HepG2 (cell line): Measurements from ENCODE around the gene CNNM3. TPM values are rescaled to one million over a fixed set of nuclear protein-coding genes. Genes with fewer than 3 reads are reported as not detected.

Source experiments
- ATF2 ChIP-seq: sonication (generic); formaldehyde crosslinking; IDR thresholded peaks from 2 replicates; pipeline ENCODE4 v1.4.0; 2020; ENCODE audit warnings: missing genetic modification reagents
- DRAP1 ChIP-seq: IDR thresholded peaks from 2 replicates; pipeline ENCODE4 v1.6.1; 2016; ENCODE audit warnings: missing genetic modification reagents, missing compliant biosample characterization
- E2F1 ChIP-seq: sonication (generic); formaldehyde crosslinking; IDR thresholded peaks from 2 replicates; pipeline ENCODE4 v1.5.0; 2020; ENCODE audit warnings: missing genetic modification reagents
- ELF1 ChIP-seq: sonication (generic); formaldehyde crosslinking; IDR thresholded peaks from 2 replicates; pipeline ENCODE4 v1.4.0; 2020; ENCODE audit warnings: missing genetic modification reagents
- ERF ChIP-seq: IDR thresholded peaks from 2 replicates; pipeline ENCODE4 v1.6.1; 2018; ENCODE audit warnings: missing biosample characterization, missing genetic modification reagents
- FOXP4 ChIP-seq: sonication (generic); formaldehyde crosslinking; IDR thresholded peaks from 2 replicates; pipeline ENCODE4 v1.4.0; 2020; ENCODE audit warnings: missing genetic modification reagents
- GLMP ChIP-seq: sonication (generic); formaldehyde crosslinking; IDR thresholded peaks from 2 replicates; pipeline ENCODE4 v1.9.0; 2021; ENCODE audit warnings: missing genetic modification reagents, mild to moderate bottlenecking, borderline replicate concordance
- HNRNPLL ChIP-seq: fragments of 200-400 bp; formaldehyde crosslinking; IDR thresholded peaks from 2 replicates; pipeline ENCODE4 v1.6.1; 2017; ENCODE audit warnings: mild to moderate bottlenecking, low read depth, low read length; ENCODE audit not compliant: poor library complexity, severe bottlenecking
- POLR2A ChIP-seq, 2 experiments: IDR thresholded peaks; 2 replicates each; pipeline ENCODE4 v1.6.1; 2011; ENCODE audit warnings: low read depth in 2 of 2, low read length in 2 of 2, mild to moderate bottlenecking in 1 of 2, moderate library complexity in 1 of 2; ENCODE audit not compliant: insufficient read depth in 1 of 2
- SAFB2 ChIP-seq: sonication (generic); formaldehyde crosslinking; IDR thresholded peaks from 2 replicates; pipeline ENCODE4 v1.5.1; 2020; ENCODE audit warnings: missing genetic modification reagents, low read depth, mild to moderate bottlenecking, borderline replicate concordance
- SAP130 ChIP-seq: IDR thresholded peaks from 2 replicates; pipeline ENCODE4 v1.6.1; 2016; ENCODE audit warnings: low read depth
- ZFP36L2 ChIP-seq: sonication (generic); formaldehyde crosslinking; IDR thresholded peaks from 2 replicates; pipeline ENCODE4 v1.4.0; 2020; ENCODE audit warnings: missing genetic modification reagents
- ZFP62 ChIP-seq: sonication (generic); formaldehyde crosslinking; IDR thresholded peaks from 2 replicates; pipeline ENCODE4 v1.4.0; 2020; ENCODE audit warnings: missing genetic modification reagents
- ZFYVE20 ChIP-seq: sonication (generic); formaldehyde crosslinking; IDR thresholded peaks from 2 replicates; pipeline ENCODE4 v1.8.0; 2023; ENCODE audit warnings: low read depth, mild to moderate bottlenecking, moderate library complexity, missing genetic modification reagents, borderline replicate concordance
- ZNF276 ChIP-seq: sonication (generic); formaldehyde crosslinking; IDR thresholded peaks from 2 replicates; pipeline ENCODE4 v1.4.0; 2020; ENCODE audit warnings: mild to moderate bottlenecking, low read depth, missing genetic modification reagents
- ZNF441 ChIP-seq: sonication (generic); formaldehyde crosslinking; IDR thresholded peaks from 2 replicates; pipeline ENCODE4 v1.7.0; 2021; ENCODE audit warnings: missing genetic modification reagents, borderline replicate concordance
- ZNF556 ChIP-seq: sonication (generic); formaldehyde crosslinking; IDR thresholded peaks from 2 replicates; pipeline ENCODE4 v1.4.0; 2020; ENCODE audit warnings: mild to moderate bottlenecking, missing genetic modification reagents, borderline replicate concordance
- ZNF691 ChIP-seq: sonication (generic); formaldehyde crosslinking; IDR thresholded peaks from 2 replicates; pipeline ENCODE4 v1.4.0; 2020; ENCODE audit warnings: missing genetic modification reagents, low read depth, mild to moderate bottlenecking, borderline replicate concordance
- ZNF83 ChIP-seq: sonication (generic); formaldehyde crosslinking; IDR thresholded peaks from 2 replicates; pipeline ENCODE4 v1.4.0; 2020; ENCODE audit warnings: missing genetic modification reagents, mild to moderate bottlenecking, borderline replicate concordance
- polyA plus RNA-seq, 8 experiments: library from polyadenylated mRNA; depleted of rRNA in 3 of 8; stranded (reverse) in 7 of 8; unstranded in 1 of 8; fragments of >200 nt; fragmentation: Illumina TruSeq in 4 of 8; extraction: Trizol in 4 of 8; gene quantifications; 2 replicates each; pipeline versions ENCODE4 v1.2.1 to v1.2.3, GENCODE V29; 2011 to 2016; ENCODE audit warnings: low read depth in 4 of 8, missing spikeins in 1 of 8, mixed read lengths in 1 of 8; ENCODE audit not compliant: insufficient read depth in 1 of 8
- total RNA-seq, 5 experiments: library from RNA; depleted of rRNA; stranded (reverse); fragments of >200 nt; fragmentation: Illumina TruSeq; extraction: Trizol; gene quantifications; 2 replicates each; pipeline ENCODE4 v1.2.3, GENCODE V29; 2016; ENCODE audit warnings: low read depth in 1 of 5

CNNM3 gene
- total and polyA plus RNA-seq, 2 of the 13 experiments (the other 11 are each of a cell fraction or from before 2014, with no cell fraction given): 21.2 to 27.9 TPM

GRCh38 chr2:96801005-96801785 lies 14.9 kb upstream of the CNNM3 start (continued):
- TF ChIP-seq ZNF441 (CRISPR knock-in tag) (0 out of 2 replicates have a peak, but pooled peaks have one; percentile 33), ZNF83 (CRISPR knock-in tag) (0 out of 2 replicates have a peak, but pooled peaks have one; percentile 59), POLR2A (IDR thresholded peaks at IDR 0.05; ENCODE audit: insufficient read depth in 1 of 2, low read depth in 2 of 2, low read length in 2 of 2) (no peak), ATF2 (CRISPR knock-in tag) (peak; percentile 55; the same call in 1 of the 2 replicates), ZFP36L2 (no peak), SAP130 (peak; percentile 54; the same call in 1 of the 2 replicates), SAFB2 (CRISPR knock-in tag) (no peak), E2F1 (no peak), ELF1 (CRISPR knock-in tag) (0 out of 2 replicates have a peak, but pooled peaks have one; percentile 15), HNRNPLL (peak; percentile 51), ZFYVE20 (CRISPR knock-in tag) (no peak), ZNF691 (peak; percentile 57; the same call in 1 of the 2 replicates), FOXP4 (no peak), ZNF276 (CRISPR knock-in tag) (0 out of 2 replicates have a peak, but pooled peaks have one; percentile 39), ERF (CRISPR knock-in tag) (peak; percentile 65; the same call in 1 of the 2 replicates), ZNF556 (CRISPR knock-in tag) (0 out of 2 replicates have a peak, but pooled peaks have one; percentile 69), GLMP (CRISPR knock-in tag) (no peak), DRAP1 (CRISPR knock-in tag) (0 out of 2 replicates have a peak, but pooled peaks have one; percentile 41), ZFP62 (CRISPR knock-in tag) (no peak)
